Activated naive CD8-positive, alpha-beta T cell treated with anti-CD3 and anti-CD28 coated beads, Interleukin-2, amount 50 U/mL, for 24 hours (primary cell): Measurements from ENCODE around the gene CASP8AP2.
A peak's percentile ranks its signal among the peaks of the same experiment; 100 is the strongest.
"Not testable (repeated sequence)": the region's sequence is repeated elsewhere in the genome, so short reads cannot be mapped to it uniquely, and the experiment has no call there.

ENCODE experiments used
- ATAC-seq: fragments of 150-1000 bp; cut with Tn5 transposase; one replicate; pipeline ENCODE4 v1.10.0; 2021
- DNase-seq: peaks from one replicate; pipeline ENCODE4 v3.0.0; 2021
- H3K27ac Mint-ChIP-seq: one replicate; pipeline ENCODE4 v1.8.0; 2021; ENCODE audit warnings: mild to moderate bottlenecking, mixed read lengths
- H3K27me3 Mint-ChIP-seq: one replicate; pipeline ENCODE4 v1.8.0; 2021; ENCODE audit warnings: mixed read lengths
- H3K36me3 Mint-ChIP-seq: one replicate; pipeline ENCODE4 v1.8.0; 2021; ENCODE audit warnings: low read depth, mixed read lengths
- H3K4me1 Mint-ChIP-seq: one replicate; pipeline ENCODE4 v1.8.0; 2021; ENCODE audit warnings: mixed read lengths
- H3K4me3 Mint-ChIP-seq: one replicate; pipeline ENCODE4 v1.8.0; 2021; ENCODE audit warnings: mild to moderate bottlenecking, moderate library complexity, mixed read lengths
- H3K9me3 Mint-ChIP-seq: one replicate; pipeline ENCODE4 v1.8.0; 2021; ENCODE audit warnings: mixed read lengths

CASP8AP2 gene

GRCh38 chr6:89836639-89837222 is 7.1 kb downstream of the CASP8AP2 start:
- no peak for ATAC-seq

GRCh38 chr6:89840538-89840937 is 10.9 kb downstream of the CASP8AP2 start:
- Mint-ChIP-seq H3K4me1 (peaks cover 41% of the 10 kb centered on the region), H3K9me3 (no peaks in the 10 kb centered on the region)

More at GRCh38 chr6:89836639-89837222, 7.1 kb downstream of the CASP8AP2 start:
- peak overlapping the region; percentile 17 for H3K27ac Mint-ChIP-seq
- peaks cover 59% of the 10 kb centered on the region for H3K4me1 Mint-ChIP-seq
- H3K4me3 Mint-ChIP-seq: no peak overlapping the region
- peaks cover 57% of the 10 kb centered on the region for H3K36me3 Mint-ChIP-seq
- no peaks in the 10 kb centered on the region for H3K9me3 Mint-ChIP-seq
- no peak for DNase-seq
- no peaks in the 10 kb centered on the region for H3K27me3 Mint-ChIP-seq

GRCh38 chr6:89842228-89842627 is 12.5 kb downstream of the CASP8AP2 start:
- DNase-seq: no peak

More at GRCh38 chr6:89840538-89840937, 10.9 kb downstream of the CASP8AP2 start:
- DNase-seq: no peak
- no peak for ATAC-seq
- no peaks in the 10 kb centered on the region for H3K27me3 Mint-ChIP-seq
- no peak overlapping the region for H3K4me3 Mint-ChIP-seq
- H3K27ac Mint-ChIP-seq: no peak overlapping the region
- H3K36me3 Mint-ChIP-seq: peaks cover 36% of the 10 kb centered on the region

GRCh38 chr6:89843070-89843469 is 13.4 kb downstream of the CASP8AP2 start:
- Mint-ChIP-seq H3K4me1 (peaks cover 26% of the 10 kb centered on the region), H3K27me3 (no peaks in the 10 kb centered on the region), H3K9me3 (no peaks in the 10 kb centered on the region), H3K4me3 (no peak overlapping the region), H3K27ac (no peak overlapping the region), H3K36me3 (peaks cover 32% of the 10 kb centered on the region)
- DNase-seq (no peak), ATAC-seq (no peak)

More at GRCh38 chr6:89842228-89842627, 12.5 kb downstream of the CASP8AP2 start:
- ATAC-seq: no peak
- Mint-ChIP-seq H3K27ac (no peak overlapping the region), H3K27me3 (no peaks in the 10 kb centered on the region), H3K9me3 (no peaks in the 10 kb centered on the region), H3K36me3 (peaks cover 30% of the 10 kb centered on the region), H3K4me3 (no peak overlapping the region), H3K4me1 (peaks cover 28% of the 10 kb centered on the region)

GRCh38 chr6:89847513-89847912 is 17.8 kb downstream of the CASP8AP2 start:
- ATAC-seq, H3K27ac Mint-ChIP-seq, H3K9me3 Mint-ChIP-seq, DNase-seq, H3K27me3 Mint-ChIP-seq, H3K4me3 Mint-ChIP-seq: not testable (repeated sequence)
- Mint-ChIP-seq H3K36me3 (peaks cover 39% of the 10 kb centered on the region), H3K4me1 (peaks cover 13% of the 10 kb centered on the region)

GRCh38 chr6:89853068-89853467 is 23.4 kb downstream of the CASP8AP2 start:
- Mint-ChIP-seq H3K36me3 (peaks cover 56% of the 10 kb centered on the region), H3K4me1 (peaks cover 5% of the 10 kb centered on the region), H3K4me3 (no peak overlapping the region), H3K27me3 (no peaks in the 10 kb centered on the region), H3K27ac (no peak overlapping the region), H3K9me3 (no peaks in the 10 kb centered on the region)
- DNase-seq (no peak), ATAC-seq (no peak)

- Mint-ChIP-seq H3K27ac (no peak overlapping the region), H3K36me3 (peaks cover 67% of the 10 kb centered on the region), H3K27me3 (no peaks in the 10 kb centered on the region), H3K9me3 (no peaks in the 10 kb centered on the region), H3K4me3 (no peak overlapping the region), H3K4me1 (peaks cover 10% of the 10 kb centered on the region)
- DNase-seq: no peak
- ATAC-seq: no peak
These were observed 28.4 kb downstream of the CASP8AP2 start for GRCh38 chr6:89858041-89858440.

- DNase-seq (no peak), ATAC-seq (peak; percentile 33)
- Mint-ChIP-seq H3K27ac (no peak overlapping the region), H3K9me3 (no peaks in the 10 kb centered on the region), H3K27me3 (no peaks in the 10 kb centered on the region), H3K4me3 (no peak overlapping the region), H3K36me3 (peaks cover 67% of the 10 kb centered on the region), H3K4me1 (peaks cover 10% of the 10 kb centered on the region)
These were observed 30.1 kb downstream of the CASP8AP2 start for GRCh38 chr6:89859744-89860143.

GRCh38 chr6:89862273-89862672 is 32.6 kb downstream of the CASP8AP2 start:
- no peak overlapping the region for H3K27ac Mint-ChIP-seq
- no peaks in the 10 kb centered on the region for H3K27me3 Mint-ChIP-seq
- H3K4me3 Mint-ChIP-seq: no peak overlapping the region
- peaks cover 3% of the 10 kb centered on the region for H3K9me3 Mint-ChIP-seq
- ATAC-seq: no peak
- H3K36me3 Mint-ChIP-seq: peaks cover 64% of the 10 kb centered on the region
- DNase-seq: no peak
- peaks cover 10% of the 10 kb centered on the region for H3K4me1 Mint-ChIP-seq

GRCh38 chr6:89862698-89863097 is 33.0 kb downstream of the CASP8AP2 start:
- DNase-seq: no peak
- Mint-ChIP-seq H3K9me3 (peaks cover 3% of the 10 kb centered on the region), H3K36me3 (peaks cover 68% of the 10 kb centered on the region), H3K4me3 (no peak overlapping the region), H3K27ac (no peak overlapping the region), H3K27me3 (no peaks in the 10 kb centered on the region), H3K4me1 (peaks cover 10% of the 10 kb centered on the region)
- no peak for ATAC-seq

GRCh38 chr6:89866024-89866678 is 36.5 kb downstream of the CASP8AP2 start:
- Mint-ChIP-seq H3K4me3 (no peak overlapping the region), H3K27me3 (no peaks in the 10 kb centered on the region), H3K36me3 (peaks cover 72% of the 10 kb centered on the region), H3K4me1 (peaks cover 3% of the 10 kb centered on the region), H3K9me3 (peaks cover 3% of the 10 kb centered on the region), H3K27ac (no peak overlapping the region)
- ATAC-seq (no peak), DNase-seq (no peak)

- Mint-ChIP-seq H3K27ac (no peak overlapping the region), H3K9me3 (no peaks in the 10 kb centered on the region), H3K36me3 (peaks cover 23% of the 10 kb centered on the region), H3K4me1 (no peaks in the 10 kb centered on the region), H3K4me3 (no peak overlapping the region), H3K27me3 (no peaks in the 10 kb centered on the region)
- DNase-seq: no peak
- no peak for ATAC-seq
These were observed 44.0 kb downstream of the CASP8AP2 start for GRCh38 chr6:89873721-89874120.

- no peaks in the 10 kb centered on the region for H3K27me3 Mint-ChIP-seq
- DNase-seq (no peak), ATAC-seq (no peak)
- no peaks in the 10 kb centered on the region for H3K9me3 Mint-ChIP-seq
- H3K4me1 Mint-ChIP-seq: no peaks in the 10 kb centered on the region
- peaks cover 20% of the 10 kb centered on the region for H3K36me3 Mint-ChIP-seq
- H3K27ac Mint-ChIP-seq: no peak overlapping the region
- no peak overlapping the region for H3K4me3 Mint-ChIP-seq
These were observed 44.8 kb downstream of the CASP8AP2 start for GRCh38 chr6:89874438-89874837.

GRCh38 chr6:89886378-89887120 is 56.9 kb downstream of the CASP8AP2 start:
- Mint-ChIP-seq H3K36me3 (no peaks in the 10 kb centered on the region), H3K27ac (no peak overlapping the region), H3K4me3 (no peak overlapping the region), H3K9me3 (no peaks in the 10 kb centered on the region), H3K27me3 (peaks cover 23% of the 10 kb centered on the region), H3K4me1 (peaks cover 5% of the 10 kb centered on the region)
- ATAC-seq (no peak), DNase-seq (no peak)
